Tibial nerve (tissue), 4 donors: ENCODE data around the gene KPNA2. TPM values are rescaled to one million over a fixed set of nuclear protein-coding genes. Genes with fewer than 3 reads are reported as not detected.
"Not testable (repeated sequence)": the region's sequence is repeated elsewhere in the genome, so short reads cannot be mapped to it uniquely, and the experiment has no call there.

Experiments used
- DNase-seq, 2 donors: peaks; one replicate each; pipeline ENCODE4 v3.0.0-alpha.2; 2019; ENCODE audit warnings: low spot score in 2 of 2
- H3K27ac ChIP-seq, 4 donors: fragments of 200-600 bp; sonication (generic) in 3 of 4; one replicate each; pipeline ENCODE4 v1.5.1; 2017 to 2019; ENCODE audit warnings: mild to moderate bottlenecking in 1 of 4
- H3K27me3 ChIP-seq, 2 donors: fragments of 200-600 bp; sonication (generic) in 1 of 2; one replicate each; pipeline versions ENCODE4 v1.5.1 to v1.6.0; 2017 to 2019
- H3K36me3 ChIP-seq, 3 donors: fragments of 200-600 bp; sonication (generic); one replicate each; pipeline ENCODE4 v1.5.1; 2018 to 2019
- H3K4me1 ChIP-seq, 4 donors: fragments of 200-600 bp; sonication (generic) in 3 of 4; one replicate each; pipeline ENCODE4 v1.5.1; 2017 to 2019
- H3K4me3 ChIP-seq, 4 donors: fragments of 200-600 bp; sonication (generic) in 3 of 4; one replicate each; pipeline ENCODE4 v1.5.1; 2017 to 2019; ENCODE audit warnings: mild to moderate bottlenecking in 1 of 4, moderate library complexity in 1 of 4
- H3K9me3 ChIP-seq, 4 donors: fragments of 200-600 bp; sonication (generic) in 3 of 4; one replicate each; pipeline ENCODE4 v1.5.1; 2017 to 2019
- EP300 ChIP-seq, 2 donors: sonication (generic); formaldehyde crosslinking; IDR thresholded peaks; one replicate each; pipeline ENCODE4 v1.6.1; 2017; ENCODE audit warnings: antibody characterized with exemption in 2 of 2, mild to moderate bottlenecking in 1 of 2
- POLR2A ChIP-seq, 2 donors: fragments of 450-650 bp; IDR thresholded peaks; one replicate each; pipeline ENCODE4 v1.6.1; 2017; ENCODE audit warnings: antibody characterized with exemption in 2 of 2, mild to moderate bottlenecking in 2 of 2, moderate library complexity in 2 of 2
- WGBS, 2 donors: methylation state at CpG; one replicate each; pipeline ENCODE4 v1.1.5; 2018; 5-methylcytosine and 5-hydroxymethylcytosine counted together
- total RNA-seq, 4 donors: library from RNA; depleted of rRNA; stranded (reverse); fragments of >200 nt; gene quantifications; one replicate each; pipeline ENCODE4 v1.1.0, GENCODE V29; 2016
- TF ChIP-seq, protein P1 (sequence below), 5 experiments: fragments of 200-600 bp in 3 of 5; fragments of 450-650 bp in 2 of 5; sonication (generic) in 3 of 5; IDR thresholded peaks; one replicate each; pipeline ENCODE4 v1.5.1; 2016 to 2019; ENCODE audit warnings: antibody characterized with exemption in 5 of 5, mild to moderate bottlenecking in 3 of 5, moderate library complexity in 2 of 5

KPNA2 gene
- total RNA-seq, 4 donors from 2014 or later: 10.4 to 18.3 (median 16.4) TPM

- Histone ChIP-seq H3K27me3 (no peaks in the 10 kb centered on the region), H3K9me3 (no peaks in the 10 kb centered on the region), H3K4me1 (no peaks in the 10 kb centered on the region), H3K36me3 (no peaks in the 10 kb centered on the region), H3K27ac (no peak overlapping the region), H3K4me3 (no peak overlapping the region)
- WGBS, 2 donors: 89 to 91% methylated on average over 11 of the region's 11 CpGs
- TF ChIP-seq EP300 (IDR thresholded peaks at IDR 0.05) (no peak), POLR2A (IDR thresholded peaks at IDR 0.05) (no peak)
- TF ChIP-seq, protein P1, sequence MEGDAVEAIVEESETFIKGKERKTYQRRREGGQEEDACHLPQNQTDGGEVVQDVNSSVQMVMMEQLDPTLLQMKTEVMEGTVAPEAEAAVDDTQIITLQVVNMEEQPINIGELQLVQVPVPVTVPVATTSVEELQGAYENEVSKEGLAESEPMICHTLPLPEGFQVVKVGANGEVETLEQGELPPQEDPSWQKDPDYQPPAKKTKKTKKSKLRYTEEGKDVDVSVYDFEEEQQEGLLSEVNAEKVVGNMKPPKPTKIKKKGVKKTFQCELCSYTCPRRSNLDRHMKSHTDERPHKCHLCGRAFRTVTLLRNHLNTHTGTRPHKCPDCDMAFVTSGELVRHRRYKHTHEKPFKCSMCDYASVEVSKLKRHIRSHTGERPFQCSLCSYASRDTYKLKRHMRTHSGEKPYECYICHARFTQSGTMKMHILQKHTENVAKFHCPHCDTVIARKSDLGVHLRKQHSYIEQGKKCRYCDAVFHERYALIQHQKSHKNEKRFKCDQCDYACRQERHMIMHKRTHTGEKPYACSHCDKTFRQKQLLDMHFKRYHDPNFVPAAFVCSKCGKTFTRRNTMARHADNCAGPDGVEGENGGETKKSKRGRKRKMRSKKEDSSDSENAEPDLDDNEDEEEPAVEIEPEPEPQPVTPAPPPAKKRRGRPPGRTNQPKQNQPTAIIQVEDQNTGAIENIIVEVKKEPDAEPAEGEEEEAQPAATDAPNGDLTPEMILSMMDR (IDR thresholded peaks at IDR 0.05): no peak
- no peak for DNase-seq
Observed at GRCh38 chr17:68015081-68015723, 20.3 kb upstream of the KPNA2 start.

- H3K4me3 ChIP-seq: no peak overlapping the region
- 86 to 96% methylated on average over 2 of the region's 2 CpGs for WGBS, 2 donors
- no peak for DNase-seq
- H3K9me3 ChIP-seq: no peaks in the 10 kb centered on the region
- no peak overlapping the region for H3K27ac ChIP-seq
- H3K4me1 ChIP-seq: peaks cover 0 to 5% (median 0%) of the 10 kb centered on the region in 4 donors
- TF ChIP-seq, protein P1 (IDR thresholded peaks at IDR 0.05): no peak
- TF ChIP-seq EP300 (IDR thresholded peaks at IDR 0.05) (no peak), POLR2A (IDR thresholded peaks at IDR 0.05) (no peak)
- H3K27me3 ChIP-seq: no peaks in the 10 kb centered on the region
- no peaks in the 10 kb centered on the region for H3K36me3 ChIP-seq
Observed at GRCh38 chr17:68016838-68017237, 18.7 kb upstream of the KPNA2 start.

DNA sequence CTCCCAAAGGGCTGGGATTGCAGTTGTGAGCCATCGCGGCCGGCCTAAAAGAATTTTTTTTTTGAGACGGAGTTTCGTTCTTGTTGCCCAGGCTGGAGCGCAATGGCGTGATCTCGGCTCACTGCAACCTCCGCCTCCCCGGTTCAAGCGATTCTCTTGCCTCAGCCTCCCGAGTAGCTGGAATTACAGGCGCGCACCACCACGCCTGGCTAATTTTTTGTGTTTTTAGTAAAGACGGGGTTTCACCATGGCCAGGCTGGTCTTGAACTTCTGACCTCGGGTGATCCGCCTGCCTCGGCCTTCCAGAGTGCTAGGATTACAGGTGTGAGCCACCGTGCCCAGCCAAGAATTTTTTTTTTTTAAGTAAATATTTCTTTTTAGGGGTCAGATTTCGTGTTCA is 17.0 kb upstream of the KPNA2 start:
- not testable (repeated sequence) for H3K4me3 ChIP-seq, H3K27ac ChIP-seq, H3K27me3 ChIP-seq, DNase-seq, H3K9me3 ChIP-seq, H3K4me1 ChIP-seq, H3K36me3 ChIP-seq
- 93 to 94% methylated on average over 21 of the region's 21 CpGs for WGBS, 2 donors

DNA sequence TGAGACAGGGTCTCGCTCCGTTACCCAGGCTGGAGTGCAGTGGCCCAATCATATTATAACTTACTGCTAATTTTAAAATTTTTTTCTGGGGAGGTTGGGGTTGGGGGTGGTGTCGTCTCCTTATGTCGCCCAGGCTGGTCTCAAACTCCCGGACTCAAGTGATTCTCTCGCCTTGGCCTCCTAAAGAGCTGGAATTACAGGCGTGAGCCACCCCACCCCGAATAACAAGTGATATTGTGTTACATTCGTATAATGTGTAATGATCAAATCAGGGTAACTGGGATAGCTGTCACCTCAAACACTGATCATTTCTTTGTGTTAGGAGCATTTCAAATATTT is 16.2 kb upstream of the KPNA2 start:
- no peaks in the 10 kb centered on the region for H3K9me3 ChIP-seq
- no peaks in the 10 kb centered on the region for H3K27me3 ChIP-seq
- no peak overlapping the region for H3K27ac ChIP-seq
- H3K4me3 ChIP-seq: peak overlapping the region in 3 of 4 donors; percentile 44 to 64 (median 60)
- no peak for TF ChIP-seq EP300 (IDR thresholded peaks at IDR 0.05)
- TF ChIP-seq, protein P1 (IDR thresholded peaks at IDR 0.05): no peak
- WGBS, 2 donors: 76 to 81% methylated on average over 9 of the region's 9 CpGs
- DNase-seq: no peak
- peaks cover 0 to 5% (median 0%) of the 10 kb centered on the region in 4 donors for H3K4me1 ChIP-seq
- H3K36me3 ChIP-seq: no peaks in the 10 kb centered on the region

DNA sequence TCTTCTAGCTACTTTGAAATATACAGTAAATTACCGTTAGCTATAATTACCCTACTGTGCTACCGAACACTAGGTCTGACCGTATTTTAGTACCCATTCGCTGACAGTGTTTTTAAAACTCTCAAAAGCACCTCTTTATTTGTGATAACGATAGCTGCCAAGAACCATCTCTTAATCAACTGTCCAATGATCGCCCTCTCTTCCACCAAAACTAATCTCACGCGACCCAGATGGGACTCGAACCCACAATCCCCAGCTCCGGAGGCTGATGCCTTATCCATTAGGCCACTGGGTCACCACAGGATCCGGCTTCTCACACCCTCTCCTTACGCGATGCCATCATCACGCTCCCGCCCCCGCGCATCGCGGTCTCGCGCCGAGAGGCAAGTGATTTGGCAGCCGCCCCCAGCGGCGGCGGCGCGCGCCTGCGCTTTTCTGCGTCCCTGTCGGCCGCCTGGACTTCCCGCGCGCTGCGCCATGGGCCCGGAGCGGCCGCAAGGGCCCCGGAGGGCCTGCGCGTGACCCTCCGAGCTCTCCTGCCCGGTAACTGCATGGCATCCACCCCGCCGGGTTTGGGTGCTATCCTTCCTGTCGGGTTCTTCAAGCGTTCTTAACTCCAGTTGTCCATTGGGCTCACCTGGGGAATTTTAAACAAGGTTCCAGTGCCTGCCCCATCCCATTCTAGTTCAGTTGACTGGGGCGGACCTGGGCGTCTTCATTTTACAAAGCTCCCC is 15.7 kb upstream of the KPNA2 start:
- Histone ChIP-seq H3K4me3 (peak overlapping the region; percentile 24 to 64 (median 52)), H3K27me3 (no peaks in the 10 kb centered on the region), H3K9me3 (no peaks in the 10 kb centered on the region), H3K27ac (peak overlapping the region; percentile 80 to 90 (median 84)), H3K36me3 (no peaks in the 10 kb centered on the region), H3K4me1 (peaks cover 0 to 5% (median 0%) of the 10 kb centered on the region in 4 donors)
- TF ChIP-seq, protein P1 (IDR thresholded peaks at IDR 0.05): peak; percentile 32 to 87 (median 58)
- TF ChIP-seq EP300 (IDR thresholded peaks at IDR 0.05): peak; percentile 68 to 87
- TF ChIP-seq POLR2A (IDR thresholded peaks at IDR 0.05): peak; percentile 39 to 58
- WGBS, 2 donors: 1 to 2% methylated on average over 34 to 51 of the region's 51 CpGs
- peak; percentile 95 to 96 for DNase-seq
